OCI-LY7 (cell line): ENCODE results near the gene DPM3. TPM values are rescaled to one million over a fixed set of nuclear protein-coding genes. Genes with fewer than 3 reads are reported as not detected.
"Not testable (repeated sequence)": the region's sequence is repeated elsewhere in the genome, so short reads cannot be mapped to it uniquely, and the experiment has no call there.

ENCODE experiments used
- Bru-seq: library from RNA; stranded (reverse); fragments of 400-500 nt; gene quantifications from one replicate; lab custom pipeline; 2021; lab: Mats Ljungman, UMichigan
- BruChase-seq, 2 experiments: library from RNA; stranded (reverse); fragments of 400-500 nt; gene quantifications; one replicate each; lab custom pipeline; 2021; lab: Mats Ljungman, UMichigan
- BruUV-seq: library from RNA; stranded (reverse); fragments of 400-500 nt; replicated peaks from 2 replicates; lab custom pipeline; 2021; lab: Mats Ljungman, UMichigan
- CTCF ChIA-PET: fragments of 300-600 bp; sonication (Branson Sonifier 250); formaldehyde crosslinking; loops from one replicate; lab custom pipeline; 2022; ENCODE audit warnings: antibody characterized with exemption; ENCODE audit not compliant: unreplicated experiment; lab: Charles Lee
- POLR2A ChIA-PET: fragments of 300-600 bp; sonication (Branson Sonifier 250); formaldehyde crosslinking; loops from one replicate; lab custom pipeline; 2022; ENCODE audit warnings: antibody characterized with exemption; lab: Charles Lee
- DNase-seq: peaks from one replicate; pipeline ENCODE4 v3.0.0-alpha.2; 2015; ENCODE audit warnings: low spot score
- H2AFZ ChIP-seq: fragments of 200-600 bp; sonication (generic), shearing (Covaris generic); 2 replicates; pipeline ENCODE4 v1.6.1; 2014; ENCODE audit warnings: mild to moderate bottlenecking, antibody characterized with exemption, low read length, moderate library complexity
- H3K27ac ChIP-seq: fragments of 200-600 bp; sonication (generic); 2 replicates; pipeline ENCODE4 v1.5.1; 2014; ENCODE audit warnings: mixed run types, low read depth, mild to moderate bottlenecking, moderate library complexity, low read length, inconsistent platforms; ENCODE audit not compliant: poor library complexity, severe bottlenecking
- H3K36me3 ChIP-seq: fragments of 200-600 bp; sonication (generic); 2 replicates; pipeline ENCODE4 v1.6.1; 2014; ENCODE audit warnings: mild to moderate bottlenecking, antibody characterized with exemption, low read length, moderate library complexity, mixed read lengths; ENCODE audit not compliant: insufficient read depth
- H3K4me1 ChIP-seq: fragments of 200-600 bp; sonication (generic); 2 replicates; pipeline ENCODE4 v1.5.1; 2014; ENCODE audit warnings: mild to moderate bottlenecking, low read length; ENCODE audit not compliant: insufficient read depth, poor library complexity, severe bottlenecking
- H3K4me2 ChIP-seq: fragments of 200-600 bp; sonication (generic); 2 replicates; pipeline ENCODE4 v1.6.1; 2014; ENCODE audit warnings: mild to moderate bottlenecking, low read length
- H3K4me3 ChIP-seq: fragments of 200-600 bp; sonication (generic); 2 replicates; pipeline ENCODE4 v1.5.1; 2014; ENCODE audit warnings: mild to moderate bottlenecking, low read depth, low read length; ENCODE audit not compliant: poor library complexity, severe bottlenecking
- H3K79me2 ChIP-seq: fragments of 200-600 bp; sonication (generic); 2 replicates; pipeline ENCODE4 v1.6.1; 2016; ENCODE audit warnings: low read depth, mild to moderate bottlenecking, low read length, moderate library complexity, mixed read lengths; ENCODE audit not compliant: insufficient read depth
- H3K9me2 ChIP-seq: fragments of 200-600 bp; sonication (generic); 2 replicates; pipeline ENCODE4 v1.6.1; 2016; ENCODE audit warnings: mild to moderate bottlenecking, low read length, mixed read lengths; ENCODE audit not compliant: insufficient read depth
- H3K9me3 ChIP-seq: fragments of 200-600 bp; sonication (generic); 2 replicates; pipeline ENCODE4 v1.6.1; 2014; ENCODE audit warnings: mild to moderate bottlenecking, mixed run types, low read length, mixed read lengths
- H4K20me1 ChIP-seq: fragments of 200-600 bp; sonication (generic); 2 replicates; pipeline ENCODE4 v1.6.1; 2014; ENCODE audit warnings: mild to moderate bottlenecking, antibody characterized with exemption, low read length, moderate library complexity, mixed read lengths; ENCODE audit not compliant: insufficient read depth
- CTCF ChIP-seq: fragments of 200-600 bp; sonication (generic); conservative IDR thresholded peaks from 2 replicates; pipeline ENCODE4 v1.5.1; 2014; ENCODE audit warnings: mild to moderate bottlenecking, antibody characterized with exemption, low read length, moderate library complexity, mixed read lengths
- EZH2phosphoT487 ChIP-seq: fragments of 200-600 bp; sonication (generic); IDR thresholded peaks from 2 replicates; pipeline ENCODE4 v1.6.1; 2018; ENCODE audit warnings: low read depth, borderline replicate concordance, mild to moderate bottlenecking, mixed run types, antibody characterized with exemption, low read length, moderate library complexity, mixed read lengths
- intact Hi-C: fragments of 100-400 bp; cut with micrococcal nuclease; formaldehyde crosslinking; loops from one replicate; pipeline ENCODE4 v1.10.0; 2022; ENCODE audit not compliant: unreplicated experiment
- long read RNA-seq: library from polyadenylated mRNA; stranded (forward); transcript quantifications from one replicate; pipeline ENCODE4 v2.0.0, GENCODE V29; 2022
- total RNA-seq, 2 experiments: library from RNA; depleted of rRNA in 1 of 2; stranded (reverse); fragments of >200 nt in 1 of 2; shearing (Covaris generic) in 1 of 2; gene quantifications; 2 replicates each; pipeline ENCODE4 v1.2.3, GENCODE V29; 2014 to 2022

Gene DPM3
- total RNA-seq (2014; rRNA removed; shearing (Covaris generic)) (32.5 and 41.8 TPM in 2 replicates), total RNA-seq (2022) (56.2 and 65.9 TPM in 2 replicates), Bru-seq, nascent RNA (percentile 88 among the genes with signal in this experiment), BruChase-seq, experiment 1, labeled RNA remaining after a 6-hour chase (percentile 92 among the genes with signal in this experiment), BruChase-seq, experiment 2, labeled RNA remaining after a 2-hour chase (percentile 84 among the genes with signal in this experiment)
- long read RNA-seq, transcript DPM3-201 (2 exons, 486 nt) = minor isoform, 9 of 33 reads
- long read RNA-seq, transcript DPM3-203 (2 exons, 409 nt) = major isoform, 22 of 33 reads
- long read RNA-seq, partial matches to known transcripts = 0 of 33 reads
- long read RNA-seq, other reads (novel, unspliced or antisense) = 0 of 33 reads

- CTCF ChIA-PET = no interaction called here
These were observed at the start of gene DPM3 for GRCh38 chr1:155139895-155140629. Gene DPM3 (minus strand): TSS chr1:155140531. CDS start chr1:155140240, 291 bp downstream.

GRCh38 chr1:155189926-155190325 lies 49.6 kb upstream of the DPM3 start:
- H3K4me2 ChIP-seq, BruUV-seq, H3K79me2 ChIP-seq, H4K20me1 ChIP-seq, H3K36me3 ChIP-seq, CTCF ChIA-PET, H3K4me3 ChIP-seq, H3K27ac ChIP-seq, POLR2A ChIA-PET, H3K9me3 ChIP-seq, H2AFZ ChIP-seq, H3K9me2 ChIP-seq, intact Hi-C loops, DNase-seq: not testable (repeated sequence)
- H3K4me1 ChIP-seq = peaks cover 27% of the 10 kb centered on the region

More at GRCh38 chr1:155139895-155140629, at the start of gene DPM3:
- peak within 1 kb of the TSS; percentile 95 for H3K4me3 ChIP-seq
- TSS peak; percentile 90 for BruUV-seq
- peaks cover 13% of the 10 kb centered on the region; the same call in 1 of the 2 replicates for H3K36me3 ChIP-seq
- H3K27ac ChIP-seq = peak within 1 kb of the TSS; percentile 39
- no peaks in the 10 kb centered on the region for H4K20me1 ChIP-seq
- peak; percentile 87 for DNase-seq
- H3K4me1 ChIP-seq = peaks cover 17% of the 10 kb centered on the region
- no peaks in the 10 kb centered on the region for H3K9me2 ChIP-seq
- peak within 1 kb of the TSS; percentile 92 for H3K4me2 ChIP-seq
- peaks cover 7% of the 10 kb centered on the region; the same call in 1 of the 2 replicates for H3K79me2 ChIP-seq
- H3K9me3 ChIP-seq = no peaks in the 10 kb centered on the region
- intact Hi-C loops = loop anchor here (2.0 kb wide), 1 partner anchor 33 kb away; the partner anchor contains the start of genes KRTCAP2 and TRIM46
- POLR2A ChIA-PET = no interaction called here
- TF ChIP-seq CTCF (no peak), EZH2phosphoT487 (no peak)
- peak within 1 kb of the TSS; percentile 93 for H2AFZ ChIP-seq

- Histone ChIP-seq H3K9me3 (no peaks in the 10 kb centered on the region), H3K4me3 (no peak overlapping the region), H3K27ac (no peak overlapping the region), H3K4me1 (peaks cover 24% of the 10 kb centered on the region), H4K20me1 (no peaks in the 10 kb centered on the region), H3K79me2 (no peaks in the 10 kb centered on the region), H3K36me3 (no peaks in the 10 kb centered on the region), H2AFZ (no peak overlapping the region), H3K4me2 (no peak overlapping the region), H3K9me2 (no peaks in the 10 kb centered on the region)
- intact Hi-C loops = no loop called here
- DNase-seq = no peak
- no peak for TF ChIP-seq EZH2phosphoT487
- no peak for TF ChIP-seq CTCF
- POLR2A ChIA-PET = no interaction called here
- no TSS peak for BruUV-seq
- CTCF ChIA-PET = no interaction called here
These were observed 47.9 kb upstream of the DPM3 start for GRCh38 chr1:155188268-155188667.
